OCI-LY7 (cell line): ENCODE data around the gene TRMO. TPM values are rescaled to one million over a fixed set of nuclear protein-coding genes. Genes with fewer than 3 reads are reported as not detected.
A peak's percentile ranks its signal among the peaks of the same experiment; 100 is the strongest.

Source experiments
- BruUV-seq: library from RNA; stranded (reverse); fragments of 400-500 nt; replicated peaks from 2 replicates; lab custom pipeline; 2021; lab: Mats Ljungman, UMichigan
- CTCF ChIA-PET: fragments of 300-600 bp; sonication (Branson Sonifier 250); formaldehyde crosslinking; loops from one replicate; lab custom pipeline; 2022; ENCODE audit warnings: antibody characterized with exemption; ENCODE audit not compliant: unreplicated experiment; lab: Charles Lee
- POLR2A ChIA-PET: fragments of 300-600 bp; sonication (Branson Sonifier 250); formaldehyde crosslinking; loops from one replicate; lab custom pipeline; 2022; ENCODE audit warnings: antibody characterized with exemption; lab: Charles Lee
- DNase-seq: peaks from one replicate; pipeline ENCODE4 v3.0.0-alpha.2; 2015; ENCODE audit warnings: low spot score
- H2AFZ ChIP-seq: fragments of 200-600 bp; sonication (generic), shearing (Covaris generic); 2 replicates; pipeline ENCODE4 v1.6.1; 2014; ENCODE audit warnings: mild to moderate bottlenecking, antibody characterized with exemption, low read length, moderate library complexity
- H3K27ac ChIP-seq: fragments of 200-600 bp; sonication (generic); 2 replicates; pipeline ENCODE4 v1.5.1; 2014; ENCODE audit warnings: mixed run types, low read depth, mild to moderate bottlenecking, moderate library complexity, low read length, inconsistent platforms; ENCODE audit not compliant: poor library complexity, severe bottlenecking
- H3K36me3 ChIP-seq: fragments of 200-600 bp; sonication (generic); 2 replicates; pipeline ENCODE4 v1.6.1; 2014; ENCODE audit warnings: mild to moderate bottlenecking, antibody characterized with exemption, low read length, moderate library complexity, mixed read lengths; ENCODE audit not compliant: insufficient read depth
- H3K4me1 ChIP-seq: fragments of 200-600 bp; sonication (generic); 2 replicates; pipeline ENCODE4 v1.5.1; 2014; ENCODE audit warnings: mild to moderate bottlenecking, low read length; ENCODE audit not compliant: insufficient read depth, poor library complexity, severe bottlenecking
- H3K4me2 ChIP-seq: fragments of 200-600 bp; sonication (generic); 2 replicates; pipeline ENCODE4 v1.6.1; 2014; ENCODE audit warnings: mild to moderate bottlenecking, low read length
- H3K4me3 ChIP-seq: fragments of 200-600 bp; sonication (generic); 2 replicates; pipeline ENCODE4 v1.5.1; 2014; ENCODE audit warnings: mild to moderate bottlenecking, low read depth, low read length; ENCODE audit not compliant: poor library complexity, severe bottlenecking
- H3K79me2 ChIP-seq: fragments of 200-600 bp; sonication (generic); 2 replicates; pipeline ENCODE4 v1.6.1; 2016; ENCODE audit warnings: low read depth, mild to moderate bottlenecking, low read length, moderate library complexity, mixed read lengths; ENCODE audit not compliant: insufficient read depth
- H3K9me2 ChIP-seq: fragments of 200-600 bp; sonication (generic); 2 replicates; pipeline ENCODE4 v1.6.1; 2016; ENCODE audit warnings: mild to moderate bottlenecking, low read length, mixed read lengths; ENCODE audit not compliant: insufficient read depth
- H3K9me3 ChIP-seq: fragments of 200-600 bp; sonication (generic); 2 replicates; pipeline ENCODE4 v1.6.1; 2014; ENCODE audit warnings: mild to moderate bottlenecking, mixed run types, low read length, mixed read lengths
- H4K20me1 ChIP-seq: fragments of 200-600 bp; sonication (generic); 2 replicates; pipeline ENCODE4 v1.6.1; 2014; ENCODE audit warnings: mild to moderate bottlenecking, antibody characterized with exemption, low read length, moderate library complexity, mixed read lengths; ENCODE audit not compliant: insufficient read depth
- EZH2phosphoT487 ChIP-seq: fragments of 200-600 bp; sonication (generic); IDR thresholded peaks from 2 replicates; pipeline ENCODE4 v1.6.1; 2018; ENCODE audit warnings: low read depth, borderline replicate concordance, mild to moderate bottlenecking, mixed run types, antibody characterized with exemption, low read length, moderate library complexity, mixed read lengths
- intact Hi-C: fragments of 100-400 bp; cut with micrococcal nuclease; formaldehyde crosslinking; loops from one replicate; pipeline ENCODE4 v1.10.0; 2022; ENCODE audit not compliant: unreplicated experiment
- total RNA-seq, 2 experiments: library from RNA; depleted of rRNA in 1 of 2; stranded (reverse); fragments of >200 nt in 1 of 2; shearing (Covaris generic) in 1 of 2; gene quantifications; 2 replicates each; pipeline ENCODE4 v1.2.3, GENCODE V29; 2014 to 2022
- TF ChIP-seq, protein P1 (sequence below): fragments of 200-600 bp; sonication (generic); conservative IDR thresholded peaks from 2 replicates; pipeline ENCODE4 v1.5.1; 2014; ENCODE audit warnings: mild to moderate bottlenecking, antibody characterized with exemption, low read length, moderate library complexity, mixed read lengths

The TRMO gene
- total RNA-seq, 2 experiments from 2014 or later: 10.9 to 17.6 TPM

- TF ChIP-seq, protein P1, sequence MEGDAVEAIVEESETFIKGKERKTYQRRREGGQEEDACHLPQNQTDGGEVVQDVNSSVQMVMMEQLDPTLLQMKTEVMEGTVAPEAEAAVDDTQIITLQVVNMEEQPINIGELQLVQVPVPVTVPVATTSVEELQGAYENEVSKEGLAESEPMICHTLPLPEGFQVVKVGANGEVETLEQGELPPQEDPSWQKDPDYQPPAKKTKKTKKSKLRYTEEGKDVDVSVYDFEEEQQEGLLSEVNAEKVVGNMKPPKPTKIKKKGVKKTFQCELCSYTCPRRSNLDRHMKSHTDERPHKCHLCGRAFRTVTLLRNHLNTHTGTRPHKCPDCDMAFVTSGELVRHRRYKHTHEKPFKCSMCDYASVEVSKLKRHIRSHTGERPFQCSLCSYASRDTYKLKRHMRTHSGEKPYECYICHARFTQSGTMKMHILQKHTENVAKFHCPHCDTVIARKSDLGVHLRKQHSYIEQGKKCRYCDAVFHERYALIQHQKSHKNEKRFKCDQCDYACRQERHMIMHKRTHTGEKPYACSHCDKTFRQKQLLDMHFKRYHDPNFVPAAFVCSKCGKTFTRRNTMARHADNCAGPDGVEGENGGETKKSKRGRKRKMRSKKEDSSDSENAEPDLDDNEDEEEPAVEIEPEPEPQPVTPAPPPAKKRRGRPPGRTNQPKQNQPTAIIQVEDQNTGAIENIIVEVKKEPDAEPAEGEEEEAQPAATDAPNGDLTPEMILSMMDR: no peak
- no peak for TF ChIP-seq EZH2phosphoT487
- Histone ChIP-seq H2AFZ (peak overlapping the region; percentile 43; the same call in 1 of the 2 replicates), H3K4me3 (no peak overlapping the region), H3K4me1 (peaks cover 90% of the 10 kb centered on the region), H3K27ac (no peak overlapping the region), H3K9me3 (no peaks in the 10 kb centered on the region), H3K9me2 (no peaks in the 10 kb centered on the region), H3K79me2 (peaks cover 22% of the 10 kb centered on the region; the same call in 1 of the 2 replicates), H3K36me3 (no peaks in the 10 kb centered on the region; the same call in 1 of the 2 replicates), H4K20me1 (no peaks in the 10 kb centered on the region), H3K4me2 (peak overlapping the region; percentile 68)
- POLR2A ChIA-PET: interaction anchor here (0.6 to 1.1 kb wide), 3 partner anchors 13 to 1322 kb away, joined by 3 to 4 read pairs (median 3); no protein-coding TSS in a partner anchor
- BruUV-seq: no TSS peak
- intact Hi-C loops: loop anchor here (10.0 kb wide), 1 partner anchor 1306 kb away; no protein-coding TSS in a partner anchor
- DNase-seq: no peak
- CTCF ChIA-PET: no interaction called here
These were observed 6.8 kb upstream of the TRMO start for GRCh38 chr9:97928986-97929604.

GRCh38 chr9:97925497-97926334 lies 3.4 kb upstream of the TRMO start:
- no peak for DNase-seq
- TF ChIP-seq, protein P1: no peak
- no peak for TF ChIP-seq EZH2phosphoT487
- Histone ChIP-seq H3K9me3 (no peaks in the 10 kb centered on the region), H3K4me1 (peaks cover 70% of the 10 kb centered on the region), H3K36me3 (no peaks in the 10 kb centered on the region; the same call in 1 of the 2 replicates), H4K20me1 (no peaks in the 10 kb centered on the region), H3K79me2 (peaks cover 34% of the 10 kb centered on the region; the same call in 1 of the 2 replicates), H3K4me2 (peak overlapping the region; percentile 57), H3K9me2 (no peaks in the 10 kb centered on the region), H2AFZ (peak overlapping the region; percentile 54; the same call in 1 of the 2 replicates), H3K27ac (peak overlapping the region; percentile 45), H3K4me3 (peak overlapping the region; percentile 38)
- no TSS peak for BruUV-seq
- intact Hi-C loops: loop anchor here (10.0 kb wide), 1 partner anchor 1309 kb away; no protein-coding TSS in a partner anchor
- CTCF ChIA-PET: no interaction called here
- POLR2A ChIA-PET: interaction anchor here (0.5 to 2.4 kb wide), 11 partner anchors 9 to 130 kb away, joined by 3 to 10 read pairs (median 5); partner anchors contain the start of genes HEMGN and NANS
